Omental fat pad (tissue), 4 donors: ENCODE results near the gene ANTXR1. TPM values are rescaled to one million over a fixed set of nuclear protein-coding genes. Genes with fewer than 3 reads are reported as not detected.

Source experiments
- ATAC-seq: fragments of 150-250 bp; one replicate; pipeline ENCODE4 v1.9.1; 2016; ENCODE audit warnings: mild to moderate bottlenecking, moderate library complexity; ENCODE audit not compliant: low FRiP score
- DNase-seq: peaks from one replicate; pipeline ENCODE4 v3.0.0-alpha.2; 2019; ENCODE audit warnings: low spot score
- CTCF ChIP-seq, 3 donors: fragments of 450-650 bp; IDR thresholded peaks; one replicate each; pipeline ENCODE4 v1.5.1; 2016 to 2017; ENCODE audit warnings: antibody characterized with exemption in 3 of 3, mild to moderate bottlenecking in 3 of 3, moderate library complexity in 2 of 3
- total RNA-seq, 4 donors: library from RNA; depleted of rRNA; stranded (reverse); fragments of >200 nt; gene quantifications; one replicate each; pipeline ENCODE4 v1.1.0, GENCODE V29; 2016

Gene ANTXR1
- total RNA-seq, 4 donors from 2014 or later: 27.7 to 49.1 (median 37.1) TPM

GRCh38 chr2:68989035-68989434 is 23.9 kb upstream of the ANTXR1 start:
- no peak for TF ChIP-seq CTCF (IDR thresholded peaks at IDR 0.05)
- DNase-seq (no peak), ATAC-seq (no peak)

GRCh38 chr2:68992341-68992740 is 20.6 kb upstream of the ANTXR1 start:
- ATAC-seq (no peak), DNase-seq (no peak)

GRCh38 chr2:68992933-68993332 is 20.0 kb upstream of the ANTXR1 start:
- DNase-seq (no peak), ATAC-seq (no peak)
- TF ChIP-seq CTCF (IDR thresholded peaks at IDR 0.05): no peak

More at GRCh38 chr2:68992341-68992740, 20.6 kb upstream of the ANTXR1 start:
- no peak for TF ChIP-seq CTCF (IDR thresholded peaks at IDR 0.05)

GRCh38 chr2:68993660-68994059 is 19.3 kb upstream of the ANTXR1 start:
- DNase-seq (no peak), ATAC-seq (no peak)
- TF ChIP-seq CTCF (IDR thresholded peaks at IDR 0.05): no peak

GRCh38 chr2:68994864-68995263 is 18.1 kb upstream of the ANTXR1 start:
- DNase-seq (no peak), ATAC-seq (no peak)

GRCh38 chr2:68995916-68996315 is 17.1 kb upstream of the ANTXR1 start:
- TF ChIP-seq CTCF (IDR thresholded peaks at IDR 0.05): no peak
- ATAC-seq (no peak), DNase-seq (no peak)

More at GRCh38 chr2:68994864-68995263, 18.1 kb upstream of the ANTXR1 start:
- no peak for TF ChIP-seq CTCF (IDR thresholded peaks at IDR 0.05)

GRCh38 chr2:68997401-68997800 is 15.6 kb upstream of the ANTXR1 start:
- DNase-seq (no peak), ATAC-seq (no peak)
- TF ChIP-seq CTCF (IDR thresholded peaks at IDR 0.05): no peak
